Measurements from ENCODE around the gene BEGAIN.

BEGAIN gene

DNA sequence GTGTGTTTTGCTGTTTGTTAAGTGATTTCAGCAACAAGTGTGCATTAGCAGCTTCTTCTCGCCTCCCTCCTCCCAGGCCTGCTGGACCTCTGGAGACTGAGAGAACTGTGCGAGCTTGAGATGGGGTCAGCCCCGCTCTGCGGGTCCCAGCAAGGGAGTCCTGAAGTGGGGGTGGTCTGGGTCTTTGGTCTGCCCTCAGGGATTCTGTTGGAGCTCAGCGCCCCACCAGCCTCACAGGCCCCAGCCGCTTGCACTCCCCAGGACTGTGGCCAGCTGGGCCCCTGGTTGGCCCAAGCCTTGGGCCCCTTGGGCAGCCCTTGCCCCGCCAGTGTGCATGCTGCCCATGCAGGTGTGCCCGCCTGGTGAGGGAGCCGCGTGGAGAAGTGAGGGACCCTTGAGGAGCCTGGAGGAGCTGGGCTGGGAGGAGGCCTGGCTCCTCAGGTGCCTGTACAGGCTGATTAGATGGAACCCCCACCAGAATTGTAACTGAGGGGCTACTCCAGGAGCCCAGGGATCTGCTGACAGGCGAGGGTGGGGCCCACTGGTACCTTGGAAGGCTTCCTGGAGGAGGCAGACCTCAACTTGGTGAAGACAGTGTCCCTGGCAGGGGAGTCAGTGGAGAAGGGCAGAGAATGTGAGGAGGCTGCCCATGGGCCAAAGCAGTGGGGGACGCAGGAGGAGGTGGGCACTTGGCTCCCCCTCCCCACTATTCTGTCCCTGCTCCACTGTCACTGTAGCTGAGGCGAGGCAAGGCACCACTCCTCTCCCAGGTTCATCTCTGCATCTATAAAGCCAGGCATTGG, 56.7 kb downstream of the BEGAIN start:
- DNase-seq (ENCODE audit: low spot score) = no peak
- in situ Hi-C loops (cut with MboI; ENCODE audit: low sequenced_read_pairs, unreplicated experiment) = no loop called here
- TF ChIP-seq, protein P1, sequence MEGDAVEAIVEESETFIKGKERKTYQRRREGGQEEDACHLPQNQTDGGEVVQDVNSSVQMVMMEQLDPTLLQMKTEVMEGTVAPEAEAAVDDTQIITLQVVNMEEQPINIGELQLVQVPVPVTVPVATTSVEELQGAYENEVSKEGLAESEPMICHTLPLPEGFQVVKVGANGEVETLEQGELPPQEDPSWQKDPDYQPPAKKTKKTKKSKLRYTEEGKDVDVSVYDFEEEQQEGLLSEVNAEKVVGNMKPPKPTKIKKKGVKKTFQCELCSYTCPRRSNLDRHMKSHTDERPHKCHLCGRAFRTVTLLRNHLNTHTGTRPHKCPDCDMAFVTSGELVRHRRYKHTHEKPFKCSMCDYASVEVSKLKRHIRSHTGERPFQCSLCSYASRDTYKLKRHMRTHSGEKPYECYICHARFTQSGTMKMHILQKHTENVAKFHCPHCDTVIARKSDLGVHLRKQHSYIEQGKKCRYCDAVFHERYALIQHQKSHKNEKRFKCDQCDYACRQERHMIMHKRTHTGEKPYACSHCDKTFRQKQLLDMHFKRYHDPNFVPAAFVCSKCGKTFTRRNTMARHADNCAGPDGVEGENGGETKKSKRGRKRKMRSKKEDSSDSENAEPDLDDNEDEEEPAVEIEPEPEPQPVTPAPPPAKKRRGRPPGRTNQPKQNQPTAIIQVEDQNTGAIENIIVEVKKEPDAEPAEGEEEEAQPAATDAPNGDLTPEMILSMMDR (IDR thresholded peaks at IDR 0.05; ENCODE audit: borderline replicate concordance, control extremely low read depth, extremely low read depth, insufficient read depth, missing control alignments) = no peak

DNA sequence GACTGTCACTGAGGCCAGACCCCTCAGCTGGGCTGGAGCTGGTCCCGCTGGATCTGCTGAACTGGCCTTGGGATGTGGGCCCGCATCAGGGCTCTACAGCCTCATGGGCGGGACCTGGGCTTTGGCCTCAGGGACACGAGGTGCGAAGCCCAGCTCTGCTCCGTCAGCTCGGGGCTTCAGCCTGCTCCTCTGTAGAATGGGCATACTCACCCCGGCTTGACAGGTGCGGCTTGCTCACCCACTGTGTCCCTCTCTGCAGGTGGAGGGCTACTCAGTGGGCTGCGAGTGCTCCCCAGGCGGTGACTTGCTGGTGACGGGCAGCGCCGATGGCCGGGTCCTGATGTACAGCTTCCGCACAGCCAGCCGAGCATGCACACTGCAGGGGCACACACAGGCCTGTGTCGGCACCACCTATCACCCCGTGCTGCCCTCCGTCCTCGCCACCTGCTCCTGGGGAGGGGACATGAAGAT, 57.6 kb downstream of the BEGAIN start:
- DNase-seq (ENCODE audit: low spot score) = no peak
- in situ Hi-C loops (cut with MboI; ENCODE audit: low sequenced_read_pairs, unreplicated experiment) = no loop called here
- TF ChIP-seq, protein P1 (IDR thresholded peaks at IDR 0.05; ENCODE audit: borderline replicate concordance, control extremely low read depth, extremely low read depth, insufficient read depth, missing control alignments) = no peak

GRCh38 chr14:100528962-100529560, 58.2 kb downstream of the BEGAIN start:
- TF ChIP-seq, protein P1 (IDR thresholded peaks at IDR 0.05; ENCODE audit: borderline replicate concordance, control extremely low read depth, extremely low read depth, insufficient read depth, missing control alignments) = no peak
- in situ Hi-C loops (cut with MboI; ENCODE audit: low sequenced_read_pairs, unreplicated experiment) = no loop called here
- no peak for DNase-seq (ENCODE audit: low spot score)

- no peak for DNase-seq (ENCODE audit: low spot score)
- in situ Hi-C loops (cut with MboI; ENCODE audit: low sequenced_read_pairs, unreplicated experiment) = no loop called here
- TF ChIP-seq, protein P1 (IDR thresholded peaks at IDR 0.05; ENCODE audit: borderline replicate concordance, control extremely low read depth, extremely low read depth, insufficient read depth, missing control alignments) = no peak
These were observed 60.6 kb downstream of the BEGAIN start for GRCh38 chr14:100526632-100527031.

DNA sequence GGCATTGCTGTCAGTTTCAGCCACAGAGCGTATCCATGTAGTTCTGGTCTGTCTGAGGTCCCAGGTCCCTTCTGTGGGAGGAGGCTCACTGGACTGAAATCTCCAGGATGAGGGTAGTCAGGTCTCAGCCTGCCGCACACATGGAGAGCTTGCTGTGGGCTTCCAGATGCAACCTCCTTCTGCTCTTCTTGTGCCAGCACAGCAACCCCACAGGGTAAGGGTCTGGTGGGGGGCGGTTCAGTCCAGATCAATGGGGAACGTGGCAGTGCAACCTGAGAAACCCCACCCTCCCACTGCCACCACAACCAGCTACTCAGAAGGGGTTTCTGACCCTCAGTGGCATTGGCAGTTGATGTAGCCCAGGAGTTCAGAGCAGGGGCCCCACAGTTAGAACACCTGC, 61.2 kb downstream of the BEGAIN start:
- TF ChIP-seq, protein P1 (IDR thresholded peaks at IDR 0.05; ENCODE audit: borderline replicate concordance, control extremely low read depth, extremely low read depth, insufficient read depth, missing control alignments) = no peak
- in situ Hi-C loops (cut with MboI; ENCODE audit: low sequenced_read_pairs, unreplicated experiment) = no loop called here
- no peak for DNase-seq (ENCODE audit: low spot score)

DNA sequence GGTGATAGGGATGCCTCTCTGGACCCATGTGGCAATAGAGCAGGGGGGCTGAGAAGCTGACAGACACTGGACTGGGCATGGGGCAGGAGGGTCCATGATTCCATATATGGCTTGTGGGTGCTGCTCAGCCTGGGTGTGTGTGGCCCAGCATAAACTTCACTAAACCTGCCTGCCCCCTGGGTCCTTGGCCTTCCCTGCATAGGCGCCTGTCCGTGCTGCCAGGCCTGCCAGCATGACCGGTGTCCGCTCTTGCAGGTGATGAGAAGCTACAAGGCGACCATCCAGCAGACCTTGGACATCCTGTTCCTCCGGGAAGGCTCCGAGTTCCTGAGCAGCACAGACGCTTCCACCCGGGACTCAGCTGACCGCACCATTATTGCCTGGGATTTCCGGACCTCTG, 61.6 kb downstream of the BEGAIN start:
- TF ChIP-seq, protein P1 (IDR thresholded peaks at IDR 0.05; ENCODE audit: borderline replicate concordance, control extremely low read depth, extremely low read depth, insufficient read depth, missing control alignments) = no peak
- no peak for DNase-seq (ENCODE audit: low spot score)
- in situ Hi-C loops (cut with MboI; ENCODE audit: low sequenced_read_pairs, unreplicated experiment) = no loop called here
